ENCODE measurements around the gene LSM2. TPM values are rescaled to one million over a fixed set of nuclear protein-coding genes. Genes with fewer than 3 reads are reported as not detected.

Gene LSM2
- total and polyA plus RNA-seq, 12 donors, result 17.5 to 52.0 (median 23.0) TPM

DNA sequence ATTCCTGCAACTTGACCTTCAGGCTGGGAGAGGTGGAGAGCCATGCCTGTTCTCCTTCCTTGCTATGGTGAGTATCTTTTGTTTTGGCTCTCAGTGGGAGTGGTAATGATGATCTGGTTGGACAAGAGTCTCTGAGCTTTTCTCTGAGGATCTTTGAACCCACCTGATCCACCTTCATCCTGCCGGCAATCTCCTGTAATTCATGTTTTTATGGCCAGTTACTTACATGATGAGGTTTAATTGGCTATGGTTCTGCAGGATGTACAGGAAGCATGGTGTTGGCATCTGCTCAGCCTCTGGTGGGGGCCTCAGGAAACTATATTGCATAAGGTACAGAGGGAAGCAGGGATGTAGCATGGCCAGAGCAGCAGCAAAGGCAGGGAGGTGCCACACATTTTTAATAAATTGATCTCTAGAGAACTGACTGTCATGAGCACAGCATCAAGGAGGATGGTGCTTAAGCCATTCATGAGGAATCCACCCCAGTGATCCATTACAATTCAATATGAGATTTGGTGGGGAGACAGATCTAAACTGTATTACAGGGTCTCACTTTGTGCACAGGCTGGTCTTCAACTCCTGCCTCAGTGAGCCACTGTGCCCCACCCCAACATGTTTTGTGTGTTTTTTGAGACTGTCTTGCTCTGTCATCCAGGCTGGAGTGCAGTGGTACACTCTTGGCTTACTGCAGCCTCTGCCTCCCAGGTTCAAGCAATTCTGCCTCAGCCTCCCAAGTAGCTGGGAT is 30.8 kb upstream of the LSM2 start:
- 44 to 69% methylated on average over 1 of the region's 1 CpG for WGBS, 2 donors
- no peak for ATAC-seq
- no peak for DNase-seq
- TF ChIP-seq, protein P1, sequence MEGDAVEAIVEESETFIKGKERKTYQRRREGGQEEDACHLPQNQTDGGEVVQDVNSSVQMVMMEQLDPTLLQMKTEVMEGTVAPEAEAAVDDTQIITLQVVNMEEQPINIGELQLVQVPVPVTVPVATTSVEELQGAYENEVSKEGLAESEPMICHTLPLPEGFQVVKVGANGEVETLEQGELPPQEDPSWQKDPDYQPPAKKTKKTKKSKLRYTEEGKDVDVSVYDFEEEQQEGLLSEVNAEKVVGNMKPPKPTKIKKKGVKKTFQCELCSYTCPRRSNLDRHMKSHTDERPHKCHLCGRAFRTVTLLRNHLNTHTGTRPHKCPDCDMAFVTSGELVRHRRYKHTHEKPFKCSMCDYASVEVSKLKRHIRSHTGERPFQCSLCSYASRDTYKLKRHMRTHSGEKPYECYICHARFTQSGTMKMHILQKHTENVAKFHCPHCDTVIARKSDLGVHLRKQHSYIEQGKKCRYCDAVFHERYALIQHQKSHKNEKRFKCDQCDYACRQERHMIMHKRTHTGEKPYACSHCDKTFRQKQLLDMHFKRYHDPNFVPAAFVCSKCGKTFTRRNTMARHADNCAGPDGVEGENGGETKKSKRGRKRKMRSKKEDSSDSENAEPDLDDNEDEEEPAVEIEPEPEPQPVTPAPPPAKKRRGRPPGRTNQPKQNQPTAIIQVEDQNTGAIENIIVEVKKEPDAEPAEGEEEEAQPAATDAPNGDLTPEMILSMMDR (IDR thresholded peaks at IDR 0.05), result no peak
- Histone ChIP-seq H3K4me3 (peak overlapping the region in 8 of 10 donors; percentile 84 to 100 (median 94)), H3K27me3 (no peaks in the 10 kb centered on the region), H3K4me1 (peaks cover 23 to 55% (median 43%) of the 10 kb centered on the region in 9 donors), H3K27ac (peak overlapping the region in 6 of 10 donors; percentile 25 to 98 (median 96)), H3K9me3 (no peaks in the 10 kb centered on the region), H3K36me3 (peaks cover 0 to 65% (median 45%) of the 10 kb centered on the region in 9 donors)
- intact Hi-C loops (cut with DNase I), result loop anchor here in 7 of 10 donors (5.0 to 10.0 kb wide), 6 partner anchors 60 to 293 kb away; partner anchors contain the start of genes VWA7 (in 3 of the 7), ATP6V1G2 (in 2 of the 7), DDX39B (in 2 of the 7) and NFKBIL1 (in 2 of the 7)

GRCh38 chr6:31836474-31837368 is 30.0 kb upstream of the LSM2 start:
- intact Hi-C loops (cut with DNase I), result loop anchor here in 7 of 10 donors (5.0 to 10.0 kb wide), 6 partner anchors 59 to 292 kb away; partner anchors contain the start of genes VWA7 (in 3 of the 7), ATP6V1G2 (in 2 of the 7), DDX39B (in 2 of the 7) and NFKBIL1 (in 2 of the 7)
- H3K4me3 ChIP-seq, result peak overlapping the region; percentile 8 to 100 (median 90)
- TF ChIP-seq, protein P1 (IDR thresholded peaks at IDR 0.05), result no peak
- ATAC-seq (no peak), DNase-seq (no peak)
- H3K27me3 ChIP-seq, result no peaks in the 10 kb centered on the region
- H3K36me3 ChIP-seq, result peaks cover 0 to 58% (median 45%) of the 10 kb centered on the region in 9 donors
- H3K4me1 ChIP-seq, result peaks cover 23 to 64% (median 48%) of the 10 kb centered on the region in 9 donors
- H3K9me3 ChIP-seq, result no peaks in the 10 kb centered on the region
- 17 to 32% methylated on average over 12 of the region's 12 CpGs for whole genome bisulfite sequencing, 2 donors
- H3K27ac ChIP-seq, result peak overlapping the region in 9 of 10 donors; percentile 5 to 98 (median 96)

GRCh38 chr6:31836047-31836473 is 29.3 kb upstream of the LSM2 start:
- 14 to 19% methylated on average over 14 of the region's 14 CpGs for WGBS, 2 donors
- DNase-seq (no peak), ATAC-seq (no peak)
- TF ChIP-seq, protein P1 (IDR thresholded peaks at IDR 0.05), result no peak
- intact Hi-C loops (cut with DNase I), result loop anchor here in 7 of 10 donors (5.0 to 10.0 kb wide), 6 partner anchors 59 to 291 kb away; partner anchors contain the start of genes VWA7 (in 3 of the 7), ATP6V1G2 (in 2 of the 7), DDX39B (in 2 of the 7) and NFKBIL1 (in 2 of the 7)
- Histone ChIP-seq H3K4me1 (peaks cover 24 to 70% (median 54%) of the 10 kb centered on the region in 9 donors), H3K27me3 (no peaks in the 10 kb centered on the region), H3K36me3 (peaks cover 0 to 51% (median 43%) of the 10 kb centered on the region in 9 donors), H3K4me3 (peak overlapping the region; percentile 8 to 100 (median 90)), H3K27ac (peak overlapping the region in 9 of 10 donors; percentile 5 to 98 (median 96)), H3K9me3 (no peaks in the 10 kb centered on the region)

Data from heart right ventricle (tissue), 16 donors.